ENCODE results near the gene DDX54.

Gene DDX54

GRCh38 chr12:113170457-113170856 lies 14.8 kb downstream of the DDX54 start:
- H3K4me3 ChIP-seq (ENCODE audit: low read depth in 1 of 2, low read length in 2 of 2): no peak overlapping the region
- peaks cover 45 to 91% of the 10 kb centered on the region in 2 donors for H3K36me3 ChIP-seq (ENCODE audit: control insufficient read depth in 1 of 2, insufficient read depth in 2 of 2, low read length in 2 of 2)
- no peaks in the 10 kb centered on the region for H3K9me3 ChIP-seq (ENCODE audit: control insufficient read depth in 1 of 2, low read length in 2 of 2)
- H3K27me3 ChIP-seq (ENCODE audit: low read depth, low read length): no peaks in the 10 kb centered on the region
- H3K27ac ChIP-seq (ENCODE audit: low read length): no peak overlapping the region
- H3K4me1 ChIP-seq (ENCODE audit: control insufficient read depth in 1 of 2, insufficient read depth in 2 of 2, low read length in 2 of 2): no peaks in the 10 kb centered on the region

- H3K4me3 ChIP-seq (ENCODE audit: low read depth in 1 of 2, low read length in 2 of 2): no peak overlapping the region
- peaks cover 52 to 93% of the 10 kb centered on the region in 2 donors for H3K36me3 ChIP-seq (ENCODE audit: control insufficient read depth in 1 of 2, insufficient read depth in 2 of 2, low read length in 2 of 2)
Measured at GRCh38 chr12:113169697-113170096, 15.6 kb downstream of the DDX54 start.

GRCh38 chr12:113167868-113168267 lies 17.4 kb downstream of the DDX54 start:
- H3K4me3 ChIP-seq (ENCODE audit: low read depth in 1 of 2, low read length in 2 of 2): no peak overlapping the region
- no peaks in the 10 kb centered on the region for H3K4me1 ChIP-seq (ENCODE audit: control insufficient read depth in 1 of 2, insufficient read depth in 2 of 2, low read length in 2 of 2)
- peaks cover 49 to 95% of the 10 kb centered on the region in 2 donors for H3K36me3 ChIP-seq (ENCODE audit: control insufficient read depth in 1 of 2, insufficient read depth in 2 of 2, low read length in 2 of 2)
- H3K27ac ChIP-seq (ENCODE audit: low read length): no peak overlapping the region
- H3K9me3 ChIP-seq (ENCODE audit: control insufficient read depth in 1 of 2, low read length in 2 of 2): no peaks in the 10 kb centered on the region
- no peaks in the 10 kb centered on the region for H3K27me3 ChIP-seq (ENCODE audit: low read depth, low read length)

More at GRCh38 chr12:113169697-113170096, 15.6 kb downstream of the DDX54 start:
- Histone ChIP-seq H3K9me3 (ENCODE audit: control insufficient read depth in 1 of 2, low read length in 2 of 2) (no peaks in the 10 kb centered on the region), H3K4me1 (ENCODE audit: control insufficient read depth in 1 of 2, insufficient read depth in 2 of 2, low read length in 2 of 2) (no peaks in the 10 kb centered on the region), H3K27me3 (ENCODE audit: low read depth, low read length) (no peaks in the 10 kb centered on the region), H3K27ac (ENCODE audit: low read length) (no peak overlapping the region)

GRCh38 chr12:113165521-113166450 lies 19.5 kb downstream of the DDX54 start:
- Histone ChIP-seq H3K27me3 (ENCODE audit: low read depth, low read length) (no peaks in the 10 kb centered on the region), H3K4me3 (ENCODE audit: low read depth in 1 of 2, low read length in 2 of 2) (no peak overlapping the region), H3K9me3 (ENCODE audit: control insufficient read depth in 1 of 2, low read length in 2 of 2) (no peaks in the 10 kb centered on the region), H3K36me3 (ENCODE audit: control insufficient read depth in 1 of 2, insufficient read depth in 2 of 2, low read length in 2 of 2) (peaks cover 38 to 93% of the 10 kb centered on the region in 2 donors), H3K27ac (ENCODE audit: low read length) (no peak overlapping the region), H3K4me1 (ENCODE audit: control insufficient read depth in 1 of 2, insufficient read depth in 2 of 2, low read length in 2 of 2) (peaks cover 0 to 5% of the 10 kb centered on the region in 2 donors)

GRCh38 chr12:113164014-113164413 lies 21.3 kb downstream of the DDX54 start:
- no peak overlapping the region for H3K27ac ChIP-seq (ENCODE audit: low read length)
- peaks cover 44 to 95% of the 10 kb centered on the region in 2 donors for H3K36me3 ChIP-seq (ENCODE audit: control insufficient read depth in 1 of 2, insufficient read depth in 2 of 2, low read length in 2 of 2)
- no peaks in the 10 kb centered on the region for H3K27me3 ChIP-seq (ENCODE audit: low read depth, low read length)
- no peak overlapping the region for H3K4me3 ChIP-seq (ENCODE audit: low read depth in 1 of 2, low read length in 2 of 2)
- H3K4me1 ChIP-seq (ENCODE audit: control insufficient read depth in 1 of 2, insufficient read depth in 2 of 2, low read length in 2 of 2): peaks cover 0 to 5% of the 10 kb centered on the region in 2 donors
- no peaks in the 10 kb centered on the region for H3K9me3 ChIP-seq (ENCODE audit: control insufficient read depth in 1 of 2, low read length in 2 of 2)

- peaks cover 0 to 5% of the 10 kb centered on the region in 2 donors for H3K4me1 ChIP-seq (ENCODE audit: control insufficient read depth in 1 of 2, insufficient read depth in 2 of 2, low read length in 2 of 2)
- no peaks in the 10 kb centered on the region for H3K27me3 ChIP-seq (ENCODE audit: low read depth, low read length)
- H3K27ac ChIP-seq (ENCODE audit: low read length): no peak overlapping the region
- no peak overlapping the region for H3K4me3 ChIP-seq (ENCODE audit: low read depth in 1 of 2, low read length in 2 of 2)
- H3K36me3 ChIP-seq (ENCODE audit: control insufficient read depth in 1 of 2, insufficient read depth in 2 of 2, low read length in 2 of 2): peaks cover 51 to 95% of the 10 kb centered on the region in 2 donors
- no peaks in the 10 kb centered on the region for H3K9me3 ChIP-seq (ENCODE audit: control insufficient read depth in 1 of 2, low read length in 2 of 2)
Measured at GRCh38 chr12:113163030-113163360, 22.3 kb downstream of the DDX54 start.

GRCh38 chr12:113162102-113163029 lies 22.9 kb downstream of the DDX54 start:
- H3K27me3 ChIP-seq (ENCODE audit: low read depth, low read length): no peaks in the 10 kb centered on the region
- H3K4me1 ChIP-seq (ENCODE audit: control insufficient read depth in 1 of 2, insufficient read depth in 2 of 2, low read length in 2 of 2): peaks cover 0 to 5% of the 10 kb centered on the region in 2 donors
- no peak overlapping the region for H3K27ac ChIP-seq (ENCODE audit: low read length)
- H3K9me3 ChIP-seq (ENCODE audit: control insufficient read depth in 1 of 2, low read length in 2 of 2): no peaks in the 10 kb centered on the region
- peaks cover 51 to 95% of the 10 kb centered on the region in 2 donors for H3K36me3 ChIP-seq (ENCODE audit: control insufficient read depth in 1 of 2, insufficient read depth in 2 of 2, low read length in 2 of 2)
- H3K4me3 ChIP-seq (ENCODE audit: low read depth in 1 of 2, low read length in 2 of 2): no peak overlapping the region

GRCh38 chr12:113161415-113162016 lies 23.8 kb downstream of the DDX54 start:
- H3K36me3 ChIP-seq (ENCODE audit: control insufficient read depth in 1 of 2, insufficient read depth in 2 of 2, low read length in 2 of 2): peaks cover 47 to 90% of the 10 kb centered on the region in 2 donors
- H3K27ac ChIP-seq (ENCODE audit: low read length): no peak overlapping the region
- H3K4me1 ChIP-seq (ENCODE audit: control insufficient read depth in 1 of 2, insufficient read depth in 2 of 2, low read length in 2 of 2): peaks cover 0 to 5% of the 10 kb centered on the region in 2 donors
- no peaks in the 10 kb centered on the region for H3K27me3 ChIP-seq (ENCODE audit: low read depth, low read length)
- no peaks in the 10 kb centered on the region for H3K9me3 ChIP-seq (ENCODE audit: control insufficient read depth in 1 of 2, low read length in 2 of 2)
- no peak overlapping the region for H3K4me3 ChIP-seq (ENCODE audit: low read depth in 1 of 2, low read length in 2 of 2)

- Histone ChIP-seq H3K27me3 (ENCODE audit: low read depth, low read length) (peaks cover 6% of the 10 kb centered on the region), H3K36me3 (ENCODE audit: control insufficient read depth in 1 of 2, insufficient read depth in 2 of 2, low read length in 2 of 2) (peaks cover 37 to 75% of the 10 kb centered on the region in 2 donors), H3K27ac (ENCODE audit: low read length) (no peak overlapping the region), H3K4me1 (ENCODE audit: control insufficient read depth in 1 of 2, insufficient read depth in 2 of 2, low read length in 2 of 2) (peaks cover 0 to 5% of the 10 kb centered on the region in 2 donors), H3K9me3 (ENCODE audit: control insufficient read depth in 1 of 2, low read length in 2 of 2) (no peaks in the 10 kb centered on the region), H3K4me3 (ENCODE audit: low read depth in 1 of 2, low read length in 2 of 2) (no peak overlapping the region)
Measured at GRCh38 chr12:113159937-113160336, 25.3 kb downstream of the DDX54 start.

GRCh38 chr12:113158439-113159203 lies 26.7 kb downstream of the DDX54 start:
- Histone ChIP-seq H3K27me3 (ENCODE audit: low read depth, low read length) (peaks cover 13% of the 10 kb centered on the region), H3K4me3 (ENCODE audit: low read depth in 1 of 2, low read length in 2 of 2) (no peak overlapping the region), H3K4me1 (ENCODE audit: control insufficient read depth in 1 of 2, insufficient read depth in 2 of 2, low read length in 2 of 2) (peaks cover 0 to 15% of the 10 kb centered on the region in 2 donors), H3K36me3 (ENCODE audit: control insufficient read depth in 1 of 2, insufficient read depth in 2 of 2, low read length in 2 of 2) (peaks cover 33 to 64% of the 10 kb centered on the region in 2 donors), H3K9me3 (ENCODE audit: control insufficient read depth in 1 of 2, low read length in 2 of 2) (no peaks in the 10 kb centered on the region), H3K27ac (ENCODE audit: low read length) (no peak overlapping the region)
